Esophagus squamous epithelium (tissue), 5 donors: ENCODE data around the gene FERMT3. TPM values are rescaled to one million over a fixed set of nuclear protein-coding genes. Genes with fewer than 3 reads are reported as not detected.

Source experiments
- DNase-seq: peaks from one replicate; lab custom pipeline; 2025; lab: John Stamatoyannopoulos, UW
- H3K27ac ChIP-seq, 4 donors: fragments of 200-600 bp; sonication (generic); one replicate each; pipeline ENCODE4 v1.5.1; 2016 to 2019; ENCODE audit warnings: mild to moderate bottlenecking in 1 of 4
- H3K27me3 ChIP-seq, 4 donors: fragments of 200-600 bp; sonication (generic); 1 replicate in 3 of 4; 2 replicates in 1 of 4; pipeline versions ENCODE4 v1.5.1 to v1.6.0; 2017 to 2021; ENCODE audit warnings: antibody characterized with exemption in 1 of 4
- H3K36me3 ChIP-seq, 3 donors: fragments of 200-600 bp; sonication (generic); one replicate each; pipeline ENCODE4 v1.5.1; 2016 to 2019
- H3K4me1 ChIP-seq, 3 donors: fragments of 200-600 bp; sonication (generic); one replicate each; pipeline ENCODE4 v1.5.1; 2017 to 2019
- H3K4me3 ChIP-seq, 4 donors: fragments of 200-600 bp; sonication (generic); 1 replicate in 3 of 4; 2 replicates in 1 of 4; pipeline ENCODE4 v1.5.1; 2016 to 2019; ENCODE audit warnings: mild to moderate bottlenecking in 2 of 4, moderate library complexity in 1 of 4
- H3K9me3 ChIP-seq, 3 donors: fragments of 200-600 bp; sonication (generic); one replicate each; pipeline ENCODE4 v1.5.1; 2016 to 2019
- CTCF ChIP-seq, 6 experiments: fragments of 450-650 bp in 4 of 6; fragments of 200-600 bp in 2 of 6; sonication (generic) in 2 of 6; IDR thresholded peaks; one replicate each; pipeline ENCODE4 v1.5.1; 2016 to 2019; ENCODE audit warnings: antibody characterized with exemption in 6 of 6, mild to moderate bottlenecking in 4 of 6, moderate library complexity in 4 of 6
- POLR2A ChIP-seq, 4 donors: fragments of 450-650 bp; IDR thresholded peaks; one replicate each; pipeline ENCODE4 v1.6.1; 2017; ENCODE audit warnings: antibody characterized with exemption in 4 of 4, mild to moderate bottlenecking in 4 of 4, moderate library complexity in 3 of 4
- WGBS, 2 donors: methylation state at CpG; one replicate each; pipeline ENCODE4 v1.1.5; 2018; 5-methylcytosine and 5-hydroxymethylcytosine counted together
- intact Hi-C: fragments of 100-400 bp; cut with DNase I; formaldehyde crosslinking; loops from one replicate; pipeline ENCODE4 v1.15.0; 2022
- total RNA-seq, 4 donors: library from RNA; depleted of rRNA; stranded (reverse); fragments of >200 nt; gene quantifications; one replicate each; pipeline ENCODE4 v1.1.0, GENCODE V29; 2016
- donor health status: DM: yes; HTN: yes; CAD: no.

FERMT3 gene
- total RNA-seq, 4 donors from 2014 or later, result 3.8 to 16.9 (median 10.6) TPM

- Histone ChIP-seq H3K4me3 (no peak overlapping the region), H3K27me3 (no peaks in the 10 kb centered on the region), H3K9me3 (no peaks in the 10 kb centered on the region), H3K27ac (no peak overlapping the region), H3K36me3 (peaks cover 0 to 30% (median 0%) of the 10 kb centered on the region in 3 donors), H3K4me1 (peaks cover 19 to 39% (median 36%) of the 10 kb centered on the region in 3 donors)
- DNase-seq, result no peak
- intact Hi-C loops, result no loop called here
- 1% methylated on average over 10 to 28 of the region's 48 CpGs for WGBS, 2 donors
- no peak for TF ChIP-seq POLR2A (IDR thresholded peaks at IDR 0.05)
- TF ChIP-seq CTCF (IDR thresholded peaks at IDR 0.05), result no peak
Observed at GRCh38 chr11:64186492-64187165, 19.9 kb upstream of the FERMT3 start.

DNA sequence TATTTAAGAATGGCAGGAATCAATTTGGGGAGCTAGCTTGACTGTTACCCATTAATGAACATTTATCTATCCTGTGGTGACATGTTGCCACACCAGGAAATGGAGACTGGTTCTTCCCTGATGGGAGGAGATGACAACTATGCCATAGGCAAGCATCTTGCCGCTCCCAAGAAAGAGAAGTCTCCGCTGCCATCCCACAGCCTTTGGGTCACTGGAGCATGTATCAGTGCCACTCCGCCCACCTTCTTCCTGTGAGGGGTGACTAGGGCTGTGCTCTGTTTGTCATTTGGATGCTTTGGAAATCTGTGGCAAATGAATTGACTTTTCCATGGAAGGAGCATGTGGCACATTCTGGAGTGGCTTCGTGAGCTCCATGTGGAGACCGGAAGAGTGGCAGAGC is 14.1 kb upstream of the FERMT3 start:
- TF ChIP-seq CTCF (IDR thresholded peaks at IDR 0.05) (no peak), POLR2A (IDR thresholded peaks at IDR 0.05) (no peak)

DNA sequence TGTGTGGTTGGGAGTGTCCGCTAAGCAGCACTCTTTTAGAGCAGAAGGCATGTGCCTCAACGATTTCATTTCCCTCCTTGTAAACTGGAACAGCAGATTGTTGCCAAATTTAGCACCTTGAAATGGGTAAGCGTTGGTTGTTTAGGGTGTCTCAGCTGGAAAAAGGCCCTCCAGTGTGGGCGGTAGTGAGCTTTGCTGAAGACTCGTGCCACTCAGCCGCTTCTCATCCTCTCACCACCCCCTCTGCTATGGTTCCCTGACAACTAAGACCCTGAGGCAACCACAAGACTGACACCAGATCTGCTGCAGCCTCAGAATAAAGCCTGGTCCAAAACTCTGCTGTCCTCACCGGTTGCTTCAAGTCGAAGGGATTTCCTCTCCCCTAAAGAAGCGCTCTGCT is 9.9 kb upstream of the FERMT3 start:
- intact Hi-C loops, result no loop called here
- H3K27me3 ChIP-seq, result no peaks in the 10 kb centered on the region
- no peak overlapping the region for H3K4me3 ChIP-seq
- WGBS, 2 donors, result 82 to 83% methylated on average over 9 of the region's 9 CpGs
- H3K36me3 ChIP-seq, result peaks cover 47 to 100% (median 79%) of the 10 kb centered on the region in 3 donors
- no peaks in the 10 kb centered on the region for H3K9me3 ChIP-seq
- no peak for TF ChIP-seq CTCF (IDR thresholded peaks at IDR 0.05)
- no peak for TF ChIP-seq POLR2A (IDR thresholded peaks at IDR 0.05)
- no peak for DNase-seq
- H3K27ac ChIP-seq, result no peak overlapping the region
- H3K4me1 ChIP-seq, result no peaks in the 10 kb centered on the region

More for the DNA sequence above, 14.1 kb upstream of the FERMT3 start:
- H3K36me3 ChIP-seq, result peaks cover 38 to 88% (median 44%) of the 10 kb centered on the region in 3 donors
- no peaks in the 10 kb centered on the region for H3K9me3 ChIP-seq
- H3K27me3 ChIP-seq, result no peaks in the 10 kb centered on the region
- WGBS, 2 donors, result 83 to 94% methylated on average over 3 to 4 of the region's 5 CpGs
- no peak overlapping the region for H3K4me3 ChIP-seq
- DNase-seq, result no peak
- peaks cover 0 to 16% (median 4%) of the 10 kb centered on the region in 3 donors for H3K4me1 ChIP-seq
- no peak overlapping the region for H3K27ac ChIP-seq
- intact Hi-C loops, result no loop called here

DNA sequence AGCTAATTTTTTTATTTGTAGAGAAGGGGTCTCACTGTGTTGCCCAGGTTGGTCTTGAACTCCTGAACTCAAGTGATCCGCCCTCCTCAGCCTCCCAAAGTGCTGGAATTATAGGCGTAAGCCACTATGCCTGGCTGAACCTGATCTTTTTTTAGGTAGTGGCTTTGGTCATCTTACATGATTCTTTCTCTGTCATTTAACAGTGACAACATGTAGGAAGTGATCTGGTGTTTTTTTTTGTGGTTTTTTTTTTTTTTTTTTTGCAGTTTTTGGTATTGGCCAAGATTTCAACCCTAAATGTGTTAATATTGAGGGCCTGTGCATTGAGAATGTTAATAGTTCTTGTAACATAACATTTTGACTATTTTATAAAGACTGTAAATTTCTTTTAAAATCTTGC is 8.0 kb upstream of the FERMT3 start:
- DNase-seq, result no peak
- intact Hi-C loops, result no loop called here
- Histone ChIP-seq H3K4me1 (no peaks in the 10 kb centered on the region), H3K4me3 (no peak overlapping the region), H3K36me3 (peaks cover 52 to 100% (median 77%) of the 10 kb centered on the region in 3 donors), H3K27me3 (no peaks in the 10 kb centered on the region), H3K27ac (no peak overlapping the region), H3K9me3 (no peaks in the 10 kb centered on the region)
- TF ChIP-seq POLR2A (IDR thresholded peaks at IDR 0.05) (no peak), CTCF (IDR thresholded peaks at IDR 0.05) (no peak)
- WGBS, 2 donors, result 91 to 97% methylated on average over 2 of the region's 2 CpGs

- 78 to 81% methylated on average over 3 of the region's 3 CpGs for WGBS, 2 donors
- intact Hi-C loops, result loop anchor here (5.0 kb wide), 1 partner anchor 101 kb away; the partner anchor contains the start of gene CATSPERZ
- no peak for TF ChIP-seq CTCF (IDR thresholded peaks at IDR 0.05)
- no peak for TF ChIP-seq POLR2A (IDR thresholded peaks at IDR 0.05)
- Histone ChIP-seq H3K36me3 (peaks cover 28 to 98% (median 60%) of the 10 kb centered on the region in 3 donors), H3K27me3 (no peaks in the 10 kb centered on the region), H3K27ac (no peak overlapping the region), H3K4me1 (peaks cover 4 to 28% (median 8%) of the 10 kb centered on the region in 3 donors), H3K4me3 (no peak overlapping the region), H3K9me3 (no peaks in the 10 kb centered on the region)
- no peak for DNase-seq
Observed at GRCh38 chr11:64201543-64201942, 5.0 kb upstream of the FERMT3 start.
